ENCODE results near the gene TMEM120B. TPM values are rescaled to one million over a fixed set of nuclear protein-coding genes. Genes with fewer than 3 reads are reported as not detected.
A peak's percentile ranks its signal among the peaks of the same experiment; 100 is the strongest.

Gene TMEM120B
- total and polyA plus RNA-seq, 2 experiments from 2014 or later, result 4.7 to 10.7 TPM

DNA sequence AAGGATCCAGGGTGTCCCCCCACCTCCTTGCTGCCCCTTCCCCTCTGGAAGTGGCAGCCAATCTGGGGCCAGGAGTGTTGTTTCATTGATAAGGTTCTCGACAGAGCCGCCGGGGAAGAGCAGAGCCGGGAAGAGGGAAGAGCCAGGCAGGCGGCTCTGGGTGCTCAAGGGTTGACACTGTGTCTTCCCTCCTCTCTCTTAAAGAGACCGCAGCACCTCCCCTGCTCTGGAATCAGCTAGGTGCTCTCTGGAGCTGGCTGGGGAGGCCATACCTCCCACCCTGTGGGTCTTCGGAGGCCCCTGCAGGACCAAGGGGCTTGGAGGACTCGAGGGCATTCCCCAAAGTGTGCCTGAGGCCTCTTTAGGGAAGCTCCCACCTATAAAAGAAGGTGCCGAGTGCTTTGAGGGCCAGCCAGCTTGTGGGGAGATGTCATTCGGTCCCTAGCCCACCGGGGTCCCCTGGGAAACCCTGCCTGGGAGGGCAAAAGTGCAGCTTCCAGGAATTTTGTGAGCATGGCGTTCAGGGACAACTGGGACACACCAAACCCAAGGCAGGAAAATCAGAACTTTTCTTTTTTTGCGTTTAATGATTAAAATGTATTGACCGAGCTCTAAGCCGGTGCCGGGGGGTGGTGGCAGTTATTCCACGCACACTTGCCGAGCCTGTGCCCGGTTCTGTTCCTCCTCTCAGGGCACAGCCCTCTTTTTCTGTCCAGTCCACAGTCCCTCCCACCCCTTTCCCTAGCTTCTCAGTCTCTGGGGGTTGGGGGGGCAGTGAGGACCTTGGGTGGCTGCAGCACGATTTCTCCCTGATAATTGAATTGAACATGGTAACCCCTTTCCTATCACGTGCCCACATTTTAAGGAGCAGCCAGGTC lies 94.2 kb downstream of the TMEM120B start:
- WGBS, 2 experiments (ENCODE audit: low coverage in 1 of 2, low lambda C conversion rate in 2 of 2, missing lambda C conversion rate in 2 of 2), result 27 to 36% methylated on average over 21 of the region's 21 CpGs
- peak overlapping the region; percentile 98 for H3K4me2 ChIP-seq (ENCODE audit: unreplicated experiment)
- no peaks in the 10 kb centered on the region for H3K27me3 ChIP-seq (replicated peaks; ENCODE audit: insufficient read depth)
- H3K9ac ChIP-seq, result peak overlapping the region; percentile 99
- peak overlapping the region; percentile 47 for H3K27ac ChIP-seq
- no peaks in the 10 kb centered on the region for H3K9me3 ChIP-seq (ENCODE audit: low read depth)
- H3K9me2 ChIP-seq (ENCODE audit: insufficient read depth), result no peaks in the 10 kb centered on the region
- peak overlapping the region; percentile 80 for H3K4me3 ChIP-seq
- TF ChIP-seq EZH2phosphoT487 (IDR thresholded peaks at IDR 0.05; ENCODE audit: insufficient read depth, low read depth) (no peak), EZH2 (IDR thresholded peaks at IDR 0.05; ENCODE audit: insufficient read depth, poor library complexity, severe bottlenecking) (no peak)
- peak; percentile 66 for DNase-seq
- peaks cover 84% of the 10 kb centered on the region for H3K79me2 ChIP-seq (ENCODE audit: insufficient read depth)
- H2AFZ ChIP-seq, result no peak overlapping the region
- no peaks in the 10 kb centered on the region for H4K20me1 ChIP-seq (ENCODE audit: insufficient read depth)
- H3F3A ChIP-seq (ENCODE audit: insufficient read depth), result peaks cover 21% of the 10 kb centered on the region
- in situ Hi-C loops (cut with MboI), result no loop called here
- H3K4me1 ChIP-seq (ENCODE audit: insufficient read depth), result peaks cover 24% of the 10 kb centered on the region
- peaks cover 7% of the 10 kb centered on the region; the same call in 1 of the 2 replicates for H3K36me3 ChIP-seq (ENCODE audit: low read depth)

GRCh38 chr12:121807642-121808347 lies 95.2 kb downstream of the TMEM120B start:
- peaks cover 84% of the 10 kb centered on the region for H3K79me2 ChIP-seq (ENCODE audit: insufficient read depth)
- no peak overlapping the region for H3K27ac ChIP-seq
- no peak overlapping the region for H3K4me3 ChIP-seq
- in situ Hi-C loops (cut with MboI), result no loop called here
- no peak for DNase-seq
- H3K9me2 ChIP-seq (ENCODE audit: insufficient read depth), result no peaks in the 10 kb centered on the region
- no peaks in the 10 kb centered on the region for H4K20me1 ChIP-seq (ENCODE audit: insufficient read depth)
- no peaks in the 10 kb centered on the region for H3K9me3 ChIP-seq (ENCODE audit: low read depth)
- H3F3A ChIP-seq (ENCODE audit: insufficient read depth), result peaks cover 11% of the 10 kb centered on the region
- H3K4me1 ChIP-seq (ENCODE audit: insufficient read depth), result peaks cover 18% of the 10 kb centered on the region
- 77 to 79% methylated on average over 10 to 14 of the region's 14 CpGs for WGBS, 2 experiments (ENCODE audit: low coverage in 1 of 2, low lambda C conversion rate in 2 of 2, missing lambda C conversion rate in 2 of 2)
- H3K36me3 ChIP-seq (ENCODE audit: low read depth), result peaks cover 7% of the 10 kb centered on the region; the same call in 1 of the 2 replicates
- no peak overlapping the region for H3K9ac ChIP-seq
- no peak overlapping the region for H3K4me2 ChIP-seq (ENCODE audit: unreplicated experiment)
- TF ChIP-seq EZH2phosphoT487 (IDR thresholded peaks at IDR 0.05; ENCODE audit: insufficient read depth, low read depth) (no peak), EZH2 (IDR thresholded peaks at IDR 0.05; ENCODE audit: insufficient read depth, poor library complexity, severe bottlenecking) (no peak)
- no peak overlapping the region for H2AFZ ChIP-seq
- H3K27me3 ChIP-seq (replicated peaks; ENCODE audit: insufficient read depth), result no peaks in the 10 kb centered on the region

DNA sequence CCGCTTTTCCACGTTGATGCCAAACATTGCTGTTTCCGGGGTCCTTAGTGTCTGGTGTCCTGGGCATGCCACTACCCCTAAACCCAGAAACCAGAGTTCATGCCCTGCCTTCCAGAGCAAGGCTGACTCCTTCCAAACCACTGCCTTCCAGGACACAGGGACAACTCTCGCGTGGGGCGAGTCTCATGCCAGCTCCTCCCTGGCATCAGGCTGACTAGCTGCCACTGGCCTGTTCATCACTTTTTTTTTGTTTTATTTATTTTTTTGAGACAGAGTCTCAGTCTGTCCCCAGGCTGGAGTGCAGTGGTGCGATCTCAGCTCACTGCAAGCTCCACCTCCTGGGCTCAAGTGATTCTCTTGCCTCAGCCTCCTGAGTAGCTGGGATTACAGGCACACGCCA lies 96.1 kb downstream of the TMEM120B start:
- Histone ChIP-seq H3K27ac (no peak overlapping the region), H3K36me3 (ENCODE audit: low read depth) (peaks cover 7% of the 10 kb centered on the region; the same call in 1 of the 2 replicates), H3K4me3 (no peak overlapping the region), H3K9me3 (ENCODE audit: low read depth) (no peaks in the 10 kb centered on the region), H3K79me2 (ENCODE audit: insufficient read depth) (peaks cover 92% of the 10 kb centered on the region), H3F3A (ENCODE audit: insufficient read depth) (peaks cover 11% of the 10 kb centered on the region), H3K27me3 (replicated peaks; ENCODE audit: insufficient read depth) (no peaks in the 10 kb centered on the region), H3K4me2 (ENCODE audit: unreplicated experiment) (no peak overlapping the region), H3K4me1 (ENCODE audit: insufficient read depth) (peaks cover 24% of the 10 kb centered on the region), H2AFZ (no peak overlapping the region), H3K9ac (no peak overlapping the region), H3K9me2 (ENCODE audit: insufficient read depth) (no peaks in the 10 kb centered on the region), H4K20me1 (ENCODE audit: insufficient read depth) (no peaks in the 10 kb centered on the region)
- 85 to 88% methylated on average over 8 of the region's 8 CpGs for WGBS, 2 experiments (ENCODE audit: low coverage in 1 of 2, low lambda C conversion rate in 2 of 2, missing lambda C conversion rate in 2 of 2)
- in situ Hi-C loops (cut with MboI), result no loop called here
- no peak for DNase-seq
- TF ChIP-seq EZH2 (IDR thresholded peaks at IDR 0.05; ENCODE audit: insufficient read depth, poor library complexity, severe bottlenecking) (no peak), EZH2phosphoT487 (IDR thresholded peaks at IDR 0.05; ENCODE audit: insufficient read depth, low read depth) (no peak)

DNA sequence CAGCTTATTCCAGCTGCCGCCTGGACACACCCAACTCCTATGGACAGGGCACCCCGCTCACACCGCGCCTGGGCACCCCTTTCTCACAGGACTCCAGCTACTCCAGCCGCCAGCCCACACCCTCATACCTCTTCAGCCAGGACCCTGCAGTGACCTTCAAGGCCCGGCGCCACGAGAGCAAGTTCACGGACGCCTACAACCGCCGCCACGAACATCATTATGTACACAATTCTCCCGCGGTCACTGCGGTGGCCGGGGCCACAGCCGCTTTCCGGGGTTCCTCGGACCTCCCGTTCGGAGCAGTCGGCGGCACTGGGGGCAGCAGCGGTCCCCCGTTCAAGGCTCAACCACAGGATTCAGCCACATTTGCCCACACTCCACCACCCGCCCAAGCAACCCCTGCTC lies 97.2 kb downstream of the TMEM120B start:
- H3K4me2 ChIP-seq (ENCODE audit: unreplicated experiment), result no peak overlapping the region
- peaks cover 95% of the 10 kb centered on the region for H3K79me2 ChIP-seq (ENCODE audit: insufficient read depth)
- no peaks in the 10 kb centered on the region for H3K9me2 ChIP-seq (ENCODE audit: insufficient read depth)
- peaks cover 7% of the 10 kb centered on the region; the same call in 1 of the 2 replicates for H3K36me3 ChIP-seq (ENCODE audit: low read depth)
- H2AFZ ChIP-seq, result no peak overlapping the region
- H3K9me3 ChIP-seq (ENCODE audit: low read depth), result no peaks in the 10 kb centered on the region
- peaks cover 11% of the 10 kb centered on the region for H3F3A ChIP-seq (ENCODE audit: insufficient read depth)
- H3K9ac ChIP-seq, result no peak overlapping the region
- H3K27ac ChIP-seq, result no peak overlapping the region
- in situ Hi-C loops (cut with MboI), result no loop called here
- H4K20me1 ChIP-seq (ENCODE audit: insufficient read depth), result no peaks in the 10 kb centered on the region
- H3K4me3 ChIP-seq, result no peak overlapping the region
- peaks cover 24% of the 10 kb centered on the region for H3K4me1 ChIP-seq (ENCODE audit: insufficient read depth)
- WGBS, 2 experiments (ENCODE audit: low coverage in 1 of 2, low lambda C conversion rate in 2 of 2, missing lambda C conversion rate in 2 of 2), result 93 to 94% methylated on average over 26 to 27 of the region's 27 CpGs
- H3K27me3 ChIP-seq (replicated peaks; ENCODE audit: insufficient read depth), result no peaks in the 10 kb centered on the region
- TF ChIP-seq EZH2phosphoT487 (IDR thresholded peaks at IDR 0.05; ENCODE audit: insufficient read depth, low read depth), result no peak
- TF ChIP-seq EZH2 (IDR thresholded peaks at IDR 0.05; ENCODE audit: insufficient read depth, poor library complexity, severe bottlenecking), result no peak
- DNase-seq, result no peak
